ENCODE data around the gene LPGAT1.

Gene LPGAT1

GRCh38 chr1:211739671-211740411, 90.7 kb downstream of the LPGAT1 start:
- Histone ChIP-seq H3K4me1 (ENCODE audit: low read length) (peaks cover 24% of the 10 kb centered on the region), H2AFZ (ENCODE audit: low read depth, low read length) (0 out of 2 replicates have a peak overlapping the region, but pooled peaks have one; percentile 56), H3K4me3 (ENCODE audit: low read length) (peak overlapping the region; percentile 29), H4K20me1 (ENCODE audit: insufficient read depth, low read length) (no peaks in the 10 kb centered on the region), H3K27me3 (ENCODE audit: low read depth, low read length) (no peaks in the 10 kb centered on the region), H3K4me2 (ENCODE audit: low read length) (peak overlapping the region; percentile 57), H3K79me2 (ENCODE audit: low read length) (no peaks in the 10 kb centered on the region), H3K27ac (ENCODE audit: low read length) (no peak overlapping the region; the same call in 1 of the 2 replicates), H3K36me3 (replicated peaks; ENCODE audit: low read depth, low read length) (peaks cover 3% of the 10 kb centered on the region), H3K9ac (ENCODE audit: low read length) (peak overlapping the region; percentile 0; the same call in 1 of the 2 replicates), H3K9me3 (ENCODE audit: insufficient read depth, low read length) (no peaks in the 10 kb centered on the region)
- no peak for TF ChIP-seq CTCF (IDR thresholded peaks at IDR 0.05; ENCODE audit: low read depth, low read length)
- no peak for TF ChIP-seq EZH2phosphoT487 (IDR thresholded peaks at IDR 0.05; ENCODE audit: low read depth)

GRCh38 chr1:211738691-211739301, 91.8 kb downstream of the LPGAT1 start:
- Histone ChIP-seq H3K27ac (ENCODE audit: low read length) (no peak overlapping the region), H4K20me1 (ENCODE audit: insufficient read depth, low read length) (no peaks in the 10 kb centered on the region), H3K4me3 (ENCODE audit: low read length) (no peak overlapping the region), H3K79me2 (ENCODE audit: low read length) (no peaks in the 10 kb centered on the region), H3K4me1 (ENCODE audit: low read length) (peaks cover 24% of the 10 kb centered on the region), H3K27me3 (ENCODE audit: low read depth, low read length) (no peaks in the 10 kb centered on the region), H3K36me3 (replicated peaks; ENCODE audit: low read depth, low read length) (peaks cover 3% of the 10 kb centered on the region), H2AFZ (ENCODE audit: low read depth, low read length) (no peak overlapping the region), H3K9ac (ENCODE audit: low read length) (no peak overlapping the region), H3K4me2 (ENCODE audit: low read length) (peak overlapping the region; percentile 57; the same call in 1 of the 2 replicates), H3K9me3 (ENCODE audit: insufficient read depth, low read length) (no peaks in the 10 kb centered on the region)
- TF ChIP-seq EZH2phosphoT487 (IDR thresholded peaks at IDR 0.05; ENCODE audit: low read depth) = no peak
- no peak for TF ChIP-seq CTCF (IDR thresholded peaks at IDR 0.05; ENCODE audit: low read depth, low read length)

- Histone ChIP-seq H3K36me3 (replicated peaks; ENCODE audit: low read depth, low read length) (peaks cover 3% of the 10 kb centered on the region), H3K4me2 (ENCODE audit: low read length) (no peak overlapping the region), H3K4me1 (ENCODE audit: low read length) (peaks cover 24% of the 10 kb centered on the region), H3K27me3 (ENCODE audit: low read depth, low read length) (no peaks in the 10 kb centered on the region), H3K9ac (ENCODE audit: low read length) (no peak overlapping the region), H3K27ac (ENCODE audit: low read length) (no peak overlapping the region), H3K9me3 (ENCODE audit: insufficient read depth, low read length) (no peaks in the 10 kb centered on the region), H2AFZ (ENCODE audit: low read depth, low read length) (no peak overlapping the region), H3K4me3 (ENCODE audit: low read length) (no peak overlapping the region), H4K20me1 (ENCODE audit: insufficient read depth, low read length) (no peaks in the 10 kb centered on the region), H3K79me2 (ENCODE audit: low read length) (no peaks in the 10 kb centered on the region)
- TF ChIP-seq EZH2phosphoT487 (IDR thresholded peaks at IDR 0.05; ENCODE audit: low read depth) (no peak), CTCF (IDR thresholded peaks at IDR 0.05; ENCODE audit: low read depth, low read length) (no peak)
Measured at GRCh38 chr1:211738096-211738690, 92.4 kb downstream of the LPGAT1 start.

Data from OCI-LY3 (cell line).